ENCODE data around the gene TMEM131.
"Not testable (repeated sequence)": the region's sequence is repeated elsewhere in the genome, so short reads cannot be mapped to it uniquely, and the experiment has no call there.

Gene TMEM131

DNA sequence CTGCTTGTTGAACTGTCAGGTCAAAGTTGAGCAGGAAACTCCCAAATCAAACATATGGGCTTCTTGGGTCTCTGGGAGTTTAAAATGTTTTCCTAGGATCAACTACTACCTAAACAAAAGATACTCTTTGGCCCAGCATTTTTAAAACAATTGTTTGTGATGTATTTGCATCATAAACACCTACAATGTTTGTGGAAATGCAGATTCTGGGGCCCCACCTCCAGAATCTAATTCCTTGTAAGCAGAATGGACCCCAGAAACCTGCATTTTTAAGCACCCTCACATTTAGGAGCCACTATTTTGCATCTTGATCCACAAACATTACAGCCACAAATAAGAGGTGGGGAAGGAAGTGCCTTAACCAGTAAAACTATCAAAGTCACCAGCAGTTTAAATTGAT lies 104.1 kb downstream of the TMEM131 start:
- TF ChIP-seq, protein P1, sequence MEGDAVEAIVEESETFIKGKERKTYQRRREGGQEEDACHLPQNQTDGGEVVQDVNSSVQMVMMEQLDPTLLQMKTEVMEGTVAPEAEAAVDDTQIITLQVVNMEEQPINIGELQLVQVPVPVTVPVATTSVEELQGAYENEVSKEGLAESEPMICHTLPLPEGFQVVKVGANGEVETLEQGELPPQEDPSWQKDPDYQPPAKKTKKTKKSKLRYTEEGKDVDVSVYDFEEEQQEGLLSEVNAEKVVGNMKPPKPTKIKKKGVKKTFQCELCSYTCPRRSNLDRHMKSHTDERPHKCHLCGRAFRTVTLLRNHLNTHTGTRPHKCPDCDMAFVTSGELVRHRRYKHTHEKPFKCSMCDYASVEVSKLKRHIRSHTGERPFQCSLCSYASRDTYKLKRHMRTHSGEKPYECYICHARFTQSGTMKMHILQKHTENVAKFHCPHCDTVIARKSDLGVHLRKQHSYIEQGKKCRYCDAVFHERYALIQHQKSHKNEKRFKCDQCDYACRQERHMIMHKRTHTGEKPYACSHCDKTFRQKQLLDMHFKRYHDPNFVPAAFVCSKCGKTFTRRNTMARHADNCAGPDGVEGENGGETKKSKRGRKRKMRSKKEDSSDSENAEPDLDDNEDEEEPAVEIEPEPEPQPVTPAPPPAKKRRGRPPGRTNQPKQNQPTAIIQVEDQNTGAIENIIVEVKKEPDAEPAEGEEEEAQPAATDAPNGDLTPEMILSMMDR (IDR thresholded peaks at IDR 0.05; ENCODE audit: unreplicated experiment in 3 of 3): no peak
- Mint-ChIP-seq H3K27ac (no peak overlapping the region), H3K4me1 (no peaks in the 10 kb centered on the region), H3K9me3 (peaks cover 28% of the 10 kb centered on the region), H3K27me3 (ENCODE audit: low read depth) (no peaks in the 10 kb centered on the region), H3K4me3 (no peak overlapping the region), H3K36me3 (ENCODE audit: low read depth) (peaks cover 45% of the 10 kb centered on the region)

DNA sequence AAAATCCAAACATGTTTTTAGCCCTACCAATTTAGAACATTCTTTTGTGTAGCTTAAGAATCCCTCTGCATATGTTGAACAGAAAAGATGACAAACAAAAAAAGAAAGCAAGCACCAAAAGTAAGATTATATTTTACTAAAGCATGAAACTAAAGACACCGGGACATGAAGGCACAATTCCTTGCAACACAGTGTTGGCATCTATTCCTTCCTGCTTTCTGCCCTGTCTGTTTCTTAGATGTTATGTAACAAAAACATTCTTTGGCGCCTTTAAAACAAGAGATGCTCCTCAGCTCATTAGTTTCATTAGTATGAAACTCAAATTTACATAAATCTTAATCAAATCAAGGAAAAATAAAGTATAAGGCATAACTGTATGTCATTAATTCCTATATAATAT lies 106.6 kb downstream of the TMEM131 start:
- TF ChIP-seq, protein P1 (IDR thresholded peaks at IDR 0.05; ENCODE audit: unreplicated experiment in 3 of 3): no peak
- H3K9me3 Mint-ChIP-seq: peaks cover 24% of the 10 kb centered on the region
- no peak overlapping the region for H3K4me3 Mint-ChIP-seq
- H3K4me1 Mint-ChIP-seq: no peaks in the 10 kb centered on the region
- H3K27ac Mint-ChIP-seq: no peak overlapping the region
- peaks cover 4% of the 10 kb centered on the region for H3K27me3 Mint-ChIP-seq (ENCODE audit: low read depth)
- peaks cover 47% of the 10 kb centered on the region for H3K36me3 Mint-ChIP-seq (ENCODE audit: low read depth)

DNA sequence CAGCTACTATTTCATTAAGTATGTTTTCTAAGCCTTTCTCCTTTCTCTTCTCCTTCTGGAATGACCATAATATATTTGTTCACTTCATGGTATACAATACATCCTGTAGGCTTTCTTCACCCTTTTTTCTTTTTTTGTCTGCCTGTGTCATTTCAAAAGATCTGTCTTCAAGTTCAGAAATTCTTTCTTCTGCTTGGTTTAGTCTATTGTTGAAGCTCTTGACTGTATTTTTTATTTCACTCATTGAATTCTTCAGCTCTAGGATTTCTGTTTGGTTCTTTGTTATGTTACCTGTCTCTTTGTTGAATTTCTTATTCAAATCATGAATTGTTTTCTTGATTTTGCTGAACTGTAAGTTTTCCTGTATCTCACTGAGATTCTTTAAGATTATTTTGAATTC lies 109.9 kb downstream of the TMEM131 start:
- H3K27me3 Mint-ChIP-seq (ENCODE audit: low read depth): peaks cover 4% of the 10 kb centered on the region
- no peak overlapping the region for H3K4me3 Mint-ChIP-seq
- no peaks in the 10 kb centered on the region for H3K4me1 Mint-ChIP-seq
- TF ChIP-seq, protein P1 (IDR thresholded peaks at IDR 0.05; ENCODE audit: unreplicated experiment in 3 of 3): no peak
- peaks cover 25% of the 10 kb centered on the region for H3K9me3 Mint-ChIP-seq
- H3K36me3 Mint-ChIP-seq (ENCODE audit: low read depth): peaks cover 51% of the 10 kb centered on the region
- H3K27ac Mint-ChIP-seq: no peak overlapping the region

DNA sequence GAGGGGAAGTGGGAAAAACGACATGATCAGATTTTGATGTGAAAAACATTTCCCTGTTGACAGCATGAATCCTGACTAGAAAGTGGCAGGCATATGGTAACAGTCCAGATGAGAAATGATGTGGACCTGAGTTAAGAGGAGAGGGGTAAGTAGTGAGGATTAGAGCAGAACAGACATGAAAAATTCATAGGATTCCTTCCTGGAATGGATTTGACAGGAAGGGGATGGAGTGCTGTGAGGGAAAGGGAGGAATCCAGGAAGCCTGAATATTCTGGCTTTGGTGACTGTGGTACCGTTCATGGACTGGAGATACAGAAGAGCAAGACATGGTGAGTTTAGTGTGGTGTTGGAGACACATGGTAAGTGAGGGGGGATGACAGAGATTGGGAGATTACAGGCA lies 115.4 kb downstream of the TMEM131 start:
- TF ChIP-seq, protein P1 (IDR thresholded peaks at IDR 0.05; ENCODE audit: unreplicated experiment in 3 of 3): no peak
- Mint-ChIP-seq H3K36me3 (ENCODE audit: low read depth) (peaks cover 67% of the 10 kb centered on the region), H3K9me3 (peaks cover 43% of the 10 kb centered on the region), H3K27me3 (ENCODE audit: low read depth) (no peaks in the 10 kb centered on the region), H3K4me1 (no peaks in the 10 kb centered on the region), H3K4me3 (no peak overlapping the region), H3K27ac (peak overlapping the region in 1 of 3 experiments; percentile 3)

DNA sequence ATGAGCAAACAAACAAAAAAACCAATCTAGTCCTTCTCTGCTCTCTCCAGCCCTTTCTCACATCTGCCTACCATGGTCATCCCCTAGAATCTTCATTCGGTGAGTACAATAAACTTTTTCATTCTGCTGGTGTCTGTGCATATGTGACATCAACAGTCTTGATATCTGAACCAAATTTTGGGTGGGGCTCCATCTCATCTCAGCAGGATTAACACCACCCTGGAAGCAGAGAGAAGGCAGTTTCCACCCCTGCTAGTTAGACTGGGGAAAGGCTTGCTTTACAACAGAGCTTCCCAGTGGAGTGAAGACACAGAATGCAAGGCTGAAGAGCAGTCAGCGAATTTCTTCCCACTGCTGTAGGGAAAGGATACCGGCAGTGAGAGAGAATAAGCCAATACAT lies 116.9 kb downstream of the TMEM131 start:
- H3K4me1 Mint-ChIP-seq: no peaks in the 10 kb centered on the region
- H3K27ac Mint-ChIP-seq: no peak overlapping the region
- H3K4me3 Mint-ChIP-seq: no peak overlapping the region
- peaks cover 49% of the 10 kb centered on the region for H3K9me3 Mint-ChIP-seq
- TF ChIP-seq, protein P1 (IDR thresholded peaks at IDR 0.05; ENCODE audit: unreplicated experiment in 3 of 3): no peak
- H3K27me3 Mint-ChIP-seq (ENCODE audit: low read depth): no peaks in the 10 kb centered on the region
- peaks cover 64% of the 10 kb centered on the region for H3K36me3 Mint-ChIP-seq (ENCODE audit: low read depth)

DNA sequence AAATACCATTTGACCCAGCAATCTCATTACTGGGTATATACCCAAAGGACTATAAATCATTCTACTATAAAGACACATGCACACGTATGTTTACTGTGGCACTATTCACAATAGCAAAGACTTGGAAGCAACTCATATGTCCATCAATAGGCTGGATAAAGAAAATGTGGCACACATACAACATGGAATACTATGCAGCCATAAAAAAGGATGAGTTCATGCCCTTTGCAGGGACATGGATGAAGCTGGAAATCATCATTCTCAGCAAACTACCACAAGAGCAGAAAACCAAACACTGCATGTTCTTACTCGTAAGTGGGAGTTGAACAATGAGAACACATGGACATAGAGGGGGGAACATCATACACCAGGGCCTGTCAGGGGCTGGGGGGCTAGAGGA lies 117.4 kb downstream of the TMEM131 start:
- H3K27me3 Mint-ChIP-seq (ENCODE audit: low read depth); H3K4me1 Mint-ChIP-seq; H3K4me3 Mint-ChIP-seq; H3K27ac Mint-ChIP-seq: not testable (repeated sequence)
- H3K36me3 Mint-ChIP-seq (ENCODE audit: low read depth): peaks cover 68% of the 10 kb centered on the region
- peaks cover 54% of the 10 kb centered on the region for H3K9me3 Mint-ChIP-seq

All from nephron (organoid).